HG03066 (cell line): ENCODE results near the gene CBX3.
A peak's percentile ranks its signal among the peaks of the same experiment; 100 is the strongest.
"Not testable (repeated sequence)": the region's sequence is repeated elsewhere in the genome, so short reads cannot be mapped to it uniquely, and the experiment has no call there.

Experiments used
- ATAC-seq: cut with Tn5 transposase; IDR thresholded peaks from one replicate; pipeline ENCODE4 v1.9.1; 2021; ENCODE audit warnings: low read depth; ENCODE audit not compliant: unreplicated experiment

The CBX3 gene

GRCh38 chr7:26201247-26202018 is at the start of gene CBX3:
Gene CBX3, plus strand, starts transcription at chr7:26201745. Its CDS starts 1,254 bp downstream, at chr7:26202999.
- ATAC-seq = peak; percentile 47

GRCh38 chr7:26151953-26152781 is 49.4 kb upstream of the CBX3 start, which contains the start of gene NFE2L3:
Gene NFE2L3, plus strand, starts transcription at chr7:26152198. Its CDS starts 301 bp downstream, at chr7:26152499.
- ATAC-seq = peak; percentile 60

DNA sequence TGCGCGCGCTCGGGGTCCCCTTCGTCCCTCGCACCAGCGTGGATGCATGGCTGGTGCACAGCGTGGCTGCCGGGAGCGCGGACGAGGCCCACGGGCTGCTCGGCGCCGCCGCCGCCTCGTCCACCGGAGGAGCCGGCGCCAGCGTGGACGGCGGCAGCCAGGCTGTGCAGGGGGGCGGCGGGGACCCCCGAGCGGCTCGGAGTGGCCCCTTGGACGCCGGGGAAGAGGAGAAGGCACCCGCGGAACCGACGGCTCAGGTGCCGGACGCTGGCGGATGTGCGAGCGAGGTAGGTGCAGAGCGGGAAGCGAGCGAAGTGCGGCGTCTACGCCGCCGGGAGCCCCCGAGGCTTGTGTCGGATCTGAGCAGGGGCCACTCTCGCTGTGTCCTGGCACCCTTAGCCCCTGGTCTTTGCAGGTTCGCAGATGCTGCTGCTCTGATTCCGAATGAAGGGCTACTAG is 48.7 kb upstream of the CBX3 start:
- peak; percentile 21 for ATAC-seq

GRCh38 chr7:26153241-26153822 is 48.2 kb upstream of the CBX3 start:
- ATAC-seq = no peak

DNA sequence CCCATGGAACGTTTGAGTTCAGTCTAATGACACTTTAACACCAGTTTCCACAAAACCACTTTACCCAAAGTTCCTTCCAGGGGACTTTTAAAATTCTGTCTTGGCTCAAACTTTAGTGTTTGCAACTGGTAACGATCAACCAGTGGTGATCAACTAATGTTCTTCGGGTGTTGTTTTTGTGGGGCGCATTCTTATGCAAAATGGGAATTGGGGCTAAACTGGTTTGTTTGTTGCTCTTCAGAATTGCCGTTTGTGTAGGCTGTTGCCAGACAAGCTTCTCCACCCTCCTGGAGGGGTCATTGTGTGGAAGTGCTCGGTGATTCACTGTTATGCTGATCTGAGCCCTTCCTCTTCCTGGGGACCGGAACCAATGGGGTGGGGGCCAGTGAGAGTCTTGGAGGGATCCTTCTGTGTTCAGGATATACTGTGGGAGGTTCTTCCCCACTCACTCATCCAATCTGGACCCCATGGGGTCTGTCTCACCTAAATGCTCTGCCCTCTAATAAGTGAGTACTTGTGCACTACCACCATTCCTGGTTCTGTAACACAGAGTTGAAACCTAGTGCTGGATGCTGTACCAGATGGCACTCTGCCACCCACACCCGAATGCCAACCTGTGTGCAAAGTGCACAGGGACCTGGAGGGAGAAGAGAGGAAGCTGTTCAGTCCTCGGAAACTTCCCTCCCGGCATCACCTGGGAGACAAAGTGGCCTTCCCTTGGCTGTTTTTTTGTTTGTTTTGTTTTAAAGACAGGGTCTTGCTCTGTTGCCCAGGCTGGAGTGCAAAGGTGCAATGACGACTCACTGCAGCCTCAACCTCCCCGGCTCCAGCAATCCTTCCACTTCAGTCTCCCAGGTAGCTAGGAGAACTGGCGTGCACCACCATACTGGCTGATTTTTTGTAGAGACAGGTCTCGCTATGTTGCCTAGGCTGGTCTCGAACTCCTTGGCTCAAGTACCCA is 47.4 kb upstream of the CBX3 start:
- ATAC-seq = no peak

DNA sequence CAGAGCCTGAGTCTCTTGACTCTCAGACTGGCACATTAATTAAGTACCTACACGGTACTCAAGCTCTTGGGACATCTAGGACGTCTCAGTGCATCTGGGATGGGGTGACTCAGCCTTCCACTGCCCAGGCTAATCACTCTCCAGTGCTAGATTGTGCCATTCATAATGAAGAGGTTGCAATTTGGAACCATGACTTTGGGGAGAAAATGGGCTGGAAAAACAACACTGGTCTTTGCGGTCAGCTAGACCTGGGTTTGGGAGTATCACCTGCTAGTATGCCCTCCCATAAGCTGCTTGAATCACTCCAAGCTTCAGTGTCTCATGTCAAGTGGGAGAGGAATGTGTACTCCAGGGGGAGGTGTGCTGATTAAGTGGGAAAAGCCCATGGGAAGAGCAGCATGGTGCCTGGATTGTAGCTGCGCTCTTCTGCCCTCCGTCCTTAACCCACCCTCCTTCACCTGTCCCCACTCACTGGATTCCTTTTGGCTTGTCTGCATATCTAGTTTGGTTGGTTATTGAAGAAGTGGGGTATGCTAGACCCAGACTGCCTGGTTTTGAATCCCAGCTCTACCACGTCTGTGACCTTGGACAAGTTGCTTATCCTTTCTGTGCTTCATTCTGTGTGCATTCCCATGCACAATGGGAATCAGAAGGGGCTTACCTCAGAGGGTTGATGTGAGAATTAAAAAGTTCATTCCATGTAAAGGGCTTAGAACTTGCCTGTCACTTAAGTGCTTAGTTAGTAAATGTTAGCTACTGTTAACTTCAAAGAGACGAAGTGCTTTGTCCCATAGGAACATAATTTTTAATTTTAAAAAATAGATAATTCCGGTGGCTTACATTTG is 45.8 kb upstream of the CBX3 start:
- no peak for ATAC-seq

- ATAC-seq = no peak
Measured at GRCh38 chr7:26156451-26157420, 44.8 kb upstream of the CBX3 start.

DNA sequence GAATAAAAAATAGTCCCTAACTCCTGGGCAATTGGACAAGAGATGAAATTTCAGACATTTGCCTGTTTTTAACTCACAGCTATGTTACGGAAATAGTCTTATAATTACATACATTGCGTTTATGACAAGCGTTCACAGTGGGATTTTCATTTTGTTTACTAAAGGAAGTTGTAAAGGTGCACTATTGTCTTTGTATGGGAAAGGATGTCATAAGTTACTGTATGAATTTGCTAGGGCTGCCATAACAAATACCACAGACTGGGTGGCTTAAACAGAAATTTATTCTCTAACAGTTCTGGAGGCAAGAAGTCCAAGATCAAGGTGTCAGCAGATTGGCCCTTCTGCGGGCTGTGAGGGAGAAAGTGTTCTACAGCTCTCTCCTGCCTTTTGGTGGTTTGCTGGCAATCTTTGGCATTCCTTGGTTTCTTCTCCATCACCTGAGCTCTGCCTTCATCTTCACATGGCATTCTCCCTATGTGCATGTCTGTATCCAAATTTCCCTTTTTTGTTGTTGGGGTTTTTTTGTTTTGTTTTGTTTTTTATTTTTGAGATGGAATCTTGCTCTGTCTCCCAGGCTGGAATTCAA is 43.9 kb upstream of the CBX3 start:
- no peak for ATAC-seq

DNA sequence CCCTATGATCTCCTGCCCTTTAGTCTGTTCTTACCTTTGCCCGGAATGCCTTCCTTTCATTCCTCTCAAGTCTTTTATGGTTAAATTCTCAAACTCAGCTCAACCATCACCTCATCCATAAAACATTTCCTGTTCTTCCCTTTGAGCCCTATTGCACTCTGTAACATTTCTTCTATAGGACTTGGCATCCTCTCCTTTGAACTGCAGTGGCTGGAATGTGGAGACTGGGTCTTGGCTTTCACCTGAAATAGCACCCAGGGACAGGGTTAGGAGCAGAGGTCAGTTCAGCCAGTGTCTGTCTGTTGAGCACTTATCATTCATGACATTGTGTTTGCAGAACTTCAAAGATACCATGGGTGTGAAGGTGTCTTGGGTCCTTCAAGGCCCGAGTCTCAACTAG is 42.3 kb upstream of the CBX3 start:
- ATAC-seq = no peak

DNA sequence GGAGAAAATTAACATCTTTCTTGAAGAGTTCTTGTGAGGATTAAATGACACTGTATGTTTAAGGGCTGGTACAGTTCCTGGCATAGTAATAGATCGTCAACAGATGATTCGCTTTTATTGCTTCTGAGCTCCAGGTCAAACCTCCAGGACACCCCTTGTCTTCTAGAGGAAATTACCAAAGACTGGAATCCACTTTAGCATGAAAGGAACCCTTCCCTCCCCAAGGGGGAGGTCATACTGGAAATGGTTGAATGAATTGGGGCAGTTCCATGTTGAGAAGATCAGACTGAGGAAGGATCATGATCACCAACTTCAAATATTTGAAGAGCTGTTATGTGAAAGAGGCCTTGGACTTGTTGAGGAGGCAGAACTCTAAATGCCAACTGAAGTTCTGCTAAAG is 40.6 kb upstream of the CBX3 start:
- no peak for ATAC-seq

GRCh38 chr7:26162431-26162830 is 39.1 kb upstream of the CBX3 start:
- no peak for ATAC-seq

DNA sequence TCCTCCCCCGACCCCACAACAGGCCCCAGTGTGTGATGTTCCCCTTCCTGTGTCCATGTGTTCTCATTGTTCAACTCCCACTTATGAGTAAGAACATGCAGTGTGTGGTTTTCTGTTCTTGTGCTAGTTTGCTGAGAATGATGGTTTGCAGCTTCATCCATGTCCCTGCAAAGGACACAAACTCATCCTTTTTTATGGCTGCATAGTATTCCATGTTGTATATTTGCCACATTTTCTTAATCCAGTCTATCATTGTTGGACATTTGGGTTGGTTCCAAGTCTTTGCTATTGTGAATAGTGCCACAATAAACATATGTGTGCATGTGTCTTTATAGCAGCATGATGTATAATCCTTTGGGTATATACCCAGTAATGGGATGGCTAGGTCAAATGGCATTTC is 37.7 kb upstream of the CBX3 start:
- not testable (repeated sequence) for ATAC-seq

- ATAC-seq = no peak
Measured at GRCh38 chr7:26165950-26166683, 35.4 kb upstream of the CBX3 start.

DNA sequence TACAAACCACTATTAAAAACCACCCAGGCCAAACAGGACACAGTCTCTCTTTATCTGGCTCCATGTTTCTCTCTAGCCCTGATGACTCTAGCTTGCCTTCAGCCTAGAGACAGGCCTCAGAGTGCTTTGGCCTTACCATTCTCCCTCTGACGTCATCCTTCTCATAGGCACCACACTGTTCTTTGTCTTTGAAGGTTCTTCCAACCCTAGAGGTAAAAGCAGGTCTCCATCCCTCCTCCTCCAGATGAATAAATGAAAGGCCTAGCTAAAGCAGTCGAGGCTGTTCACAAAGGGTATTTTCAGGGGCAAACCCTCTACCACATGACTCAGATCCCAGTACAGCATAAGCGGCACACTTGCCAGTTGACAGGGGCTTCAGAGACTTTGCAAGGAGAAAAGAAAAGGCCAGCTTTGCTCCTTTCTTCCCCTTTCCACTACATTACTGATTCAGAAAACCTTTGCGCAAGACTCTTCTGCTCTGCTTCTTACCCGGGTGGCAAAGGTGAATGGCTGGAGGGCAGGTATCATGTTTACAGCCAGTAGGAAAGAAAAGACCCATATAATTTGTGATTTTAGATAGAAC is 34.8 kb upstream of the CBX3 start:
- peak; percentile 34 for ATAC-seq

- ATAC-seq = peak; percentile 75
Measured at GRCh38 chr7:26167303-26167934, 34.1 kb upstream of the CBX3 start.

DNA sequence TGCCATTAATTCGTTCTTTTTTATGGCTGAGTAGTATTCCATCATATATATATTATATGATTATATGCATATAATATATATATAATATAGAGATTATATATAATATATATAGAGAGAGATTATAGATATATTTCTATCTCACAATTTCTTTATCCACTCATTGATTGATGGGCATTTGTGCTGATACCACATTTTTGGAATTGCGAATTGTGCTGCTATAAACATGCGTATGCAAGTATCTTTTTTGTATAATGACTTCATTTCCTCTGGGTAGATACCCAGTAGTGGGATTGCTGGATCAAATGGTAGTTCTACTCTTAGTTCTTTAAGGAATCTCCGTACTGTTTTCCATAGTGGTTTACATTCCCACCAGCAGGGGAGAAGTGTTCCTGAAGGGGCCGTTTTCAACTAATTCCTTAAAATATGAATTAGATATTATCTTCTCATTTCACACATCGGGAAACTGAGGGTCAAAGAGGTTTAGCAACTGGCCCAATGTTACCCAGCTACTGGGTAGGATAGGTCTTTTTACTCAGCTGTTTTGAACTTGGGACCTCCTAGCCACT is 33.0 kb upstream of the CBX3 start:
- ATAC-seq = no peak
